ENCODE results near the gene NEK5.
"Not testable (repeated sequence)": the region's sequence is repeated elsewhere in the genome, so short reads cannot be mapped to it uniquely, and the experiment has no call there.

NEK5 gene

GRCh38 chr13:52128714-52129700 is at the start of gene NEK5:
Gene NEK5 (minus strand): TSS chr13:52129073. CDS start chr13:52127482, 1,591 bp downstream.
- DNase-seq (ENCODE audit: low read depth): peak; percentile 13

GRCh38 chr13:52177276-52177675 is 48.4 kb upstream of the NEK5 start:
- no peak for DNase-seq (ENCODE audit: low read depth)

GRCh38 chr13:52173970-52174369 is 45.1 kb upstream of the NEK5 start:
- DNase-seq (ENCODE audit: low read depth): not testable (repeated sequence)

- no peak for DNase-seq (ENCODE audit: low read depth)
Observed at GRCh38 chr13:52173373-52173772, 44.5 kb upstream of the NEK5 start.

GRCh38 chr13:52171686-52172085 is 42.8 kb upstream of the NEK5 start:
- not testable (repeated sequence) for DNase-seq (ENCODE audit: low read depth)

- not testable (repeated sequence) for DNase-seq (ENCODE audit: low read depth)
Observed at GRCh38 chr13:52170828-52171391, 42.0 kb upstream of the NEK5 start.

GRCh38 chr13:52169839-52170238 is 41.0 kb upstream of the NEK5 start:
- no peak for DNase-seq (ENCODE audit: low read depth)

GRCh38 chr13:52165411-52165810 is 36.5 kb upstream of the NEK5 start:
- no peak for DNase-seq (ENCODE audit: low read depth)

- no peak for DNase-seq (ENCODE audit: low read depth)
Observed at GRCh38 chr13:52164989-52165388, 36.1 kb upstream of the NEK5 start.

- not testable (repeated sequence) for DNase-seq (ENCODE audit: low read depth)
Observed at GRCh38 chr13:52163878-52164277, 35.0 kb upstream of the NEK5 start.

GRCh38 chr13:52162279-52163101 is 33.6 kb upstream of the NEK5 start:
- no peak for DNase-seq (ENCODE audit: low read depth)

GRCh38 chr13:52161181-52161646 is 32.3 kb upstream of the NEK5 start:
- DNase-seq (ENCODE audit: low read depth): no peak

- no peak for DNase-seq (ENCODE audit: low read depth)
Observed at GRCh38 chr13:52160506-52160905, 31.6 kb upstream of the NEK5 start.

GRCh38 chr13:52160053-52160452 is 31.2 kb upstream of the NEK5 start:
- DNase-seq (ENCODE audit: low read depth): no peak

- peak; percentile 35 for DNase-seq (ENCODE audit: low read depth)
Observed at GRCh38 chr13:52159159-52159982, 30.5 kb upstream of the NEK5 start, which contains the start of gene NEK3. Gene NEK3 (minus strand): TSS chr13:52159597. CDS start chr13:52156191, 3,406 bp downstream.

- DNase-seq (ENCODE audit: low read depth): no peak
Observed at GRCh38 chr13:52158629-52159158, 29.8 kb upstream of the NEK5 start.

GRCh38 chr13:52156724-52157261 is 27.9 kb upstream of the NEK5 start:
- DNase-seq (ENCODE audit: low read depth): no peak

- no peak for DNase-seq (ENCODE audit: low read depth)
Observed at GRCh38 chr13:52155177-52155576, 26.3 kb upstream of the NEK5 start.

- no peak for DNase-seq (ENCODE audit: low read depth)
Observed at GRCh38 chr13:52147225-52147624, 18.4 kb upstream of the NEK5 start.

GRCh38 chr13:52141299-52141698 is 12.4 kb upstream of the NEK5 start:
- no peak for DNase-seq (ENCODE audit: low read depth)

- no peak for DNase-seq (ENCODE audit: low read depth)
Observed at GRCh38 chr13:52137489-52137888, 8.6 kb upstream of the NEK5 start.
